Upper lobe of left lung (tissue), 6 donors: ENCODE data around the gene IQGAP1. TPM values are rescaled to one million over a fixed set of nuclear protein-coding genes. Genes with fewer than 3 reads are reported as not detected.
A peak's percentile ranks its signal among the peaks of the same experiment; 100 is the strongest.

ENCODE experiments used
- ATAC-seq, 2 donors: fragments of 200-7000 bp; cut with Tn5 transposase; one replicate each; pipeline ENCODE4 v1.9.1; 2022; ENCODE audit warnings: mild to moderate bottlenecking in 2 of 2, moderate library complexity in 2 of 2; ENCODE audit not compliant: low FRiP score in 2 of 2
- DNase-seq, 2 donors: peaks; one replicate each; pipeline ENCODE4 v3.0.0-alpha.2; 2019 to 2020
- H3K27ac ChIP-seq, 4 donors: fragments of 200-600 bp; sonication (generic); one replicate each; pipeline ENCODE4 v1.5.1; 2016 to 2019
- H3K27me3 ChIP-seq, 4 donors: fragments of 200-600 bp; sonication (generic); one replicate each; pipeline ENCODE4 v1.5.1; 2017 to 2019
- H3K36me3 ChIP-seq, 4 donors: fragments of 200-600 bp; sonication (generic); one replicate each; pipeline ENCODE4 v1.5.1; 2016 to 2019
- H3K4me1 ChIP-seq, 4 donors: fragments of 200-600 bp; sonication (generic); one replicate each; pipeline ENCODE4 v1.5.1; 2018 to 2019
- H3K4me3 ChIP-seq, 4 donors: fragments of 200-600 bp; sonication (generic); one replicate each; pipeline ENCODE4 v1.5.1; 2017 to 2019; ENCODE audit warnings: mild to moderate bottlenecking in 2 of 4, moderate library complexity in 1 of 4
- H3K9me3 ChIP-seq, 4 donors: fragments of 200-600 bp; sonication (generic); one replicate each; pipeline ENCODE4 v1.5.1; 2018 to 2019
- CTCF ChIP-seq, 6 experiments: fragments of 450-650 bp in 4 of 6; fragments of 200-600 bp in 2 of 6; sonication (generic) in 2 of 6; IDR thresholded peaks; one replicate each; pipeline ENCODE4 v1.5.1; 2016 to 2019; ENCODE audit warnings: antibody characterized with exemption in 6 of 6
- EP300 ChIP-seq, 4 donors: sonication (generic); formaldehyde crosslinking; IDR thresholded peaks; one replicate each; pipeline ENCODE4 v1.5.1; 2017; ENCODE audit warnings: antibody characterized with exemption in 4 of 4, control low read depth in 2 of 4
- POLR2A ChIP-seq, 4 donors: fragments of 450-650 bp; IDR thresholded peaks; one replicate each; pipeline ENCODE4 v1.5.1; 2016 to 2017; ENCODE audit warnings: antibody characterized with exemption in 4 of 4, mild to moderate bottlenecking in 2 of 4
- POLR2AphosphoS5 ChIP-seq, 2 donors: sonication (generic); formaldehyde crosslinking; IDR thresholded peaks; one replicate each; pipeline ENCODE4 v1.5.1; 2017; ENCODE audit warnings: antibody characterized with exemption in 2 of 2
- WGBS, 2 donors: methylation state at CpG; one replicate each; pipeline ENCODE4 v1.1.5; 2017 to 2018; 5-methylcytosine and 5-hydroxymethylcytosine counted together
- total RNA-seq, 6 donors: library from RNA; depleted of rRNA in 4 of 6; stranded (reverse); fragments of >200 nt in 4 of 6; gene quantifications; one replicate each; pipeline versions ENCODE4 v1.1.0 to v1.2.1, GENCODE V29; 2016 to 2021
- donor health status: DM: no; HTN: no; CAD: no; lungs with moderate emphysema.
- donor health status: DM: no; HTN: yes; CAD: no; lungs with severe emphysema.

IQGAP1 gene
- total RNA-seq, 6 donors from 2014 or later, result 216 to 502 (median 344) TPM

- TF ChIP-seq CTCF (IDR thresholded peaks at IDR 0.05), result no peak
- Histone ChIP-seq H3K9me3 (no peaks in the 10 kb centered on the region), H3K4me3 (no peak overlapping the region), H3K4me1 (peaks cover 0 to 12% (median 6%) of the 10 kb centered on the region in 4 donors), H3K36me3 (peaks cover 45 to 100% (median 72%) of the 10 kb centered on the region in 4 donors), H3K27ac (peak overlapping the region; percentile 7 to 35 (median 18)), H3K27me3 (no peaks in the 10 kb centered on the region)
- DNase-seq (peak in 1 of 2 donors; percentile 52), ATAC-seq (peak; percentile 38 to 80)
- 63 to 73% methylated on average over 5 of the region's 5 CpGs for WGBS, 2 donors
Observed at GRCh38 chr15:90479656-90480055, 91.6 kb downstream of the IQGAP1 start.

- H3K27me3 ChIP-seq, result no peaks in the 10 kb centered on the region
- peaks cover 0 to 12% (median 6%) of the 10 kb centered on the region in 4 donors for H3K4me1 ChIP-seq
- no peaks in the 10 kb centered on the region for H3K9me3 ChIP-seq
- peak in 1 of 2 donors; percentile 32 for DNase-seq
- WGBS, 2 donors, result 56 to 88% methylated on average over 3 of the region's 3 CpGs
- H3K36me3 ChIP-seq, result peaks cover 46 to 100% (median 74%) of the 10 kb centered on the region in 4 donors
- no peak for TF ChIP-seq EP300 (IDR thresholded peaks at IDR 0.05)
- TF ChIP-seq CTCF (IDR thresholded peaks at IDR 0.05), result no peak
- TF ChIP-seq POLR2AphosphoS5 (IDR thresholded peaks at IDR 0.05), result no peak
- TF ChIP-seq POLR2A (IDR thresholded peaks at IDR 0.05), result no peak
- no peak overlapping the region for H3K4me3 ChIP-seq
- peak in 1 of 2 donors; percentile 59 for ATAC-seq
- H3K27ac ChIP-seq, result peak overlapping the region in 1 of 4 donors; percentile 14
Observed at GRCh38 chr15:90481023-90481422, 93.0 kb downstream of the IQGAP1 start.

- TF ChIP-seq POLR2A (IDR thresholded peaks at IDR 0.05), result no peak
- TF ChIP-seq POLR2AphosphoS5 (IDR thresholded peaks at IDR 0.05), result no peak
- TF ChIP-seq CTCF (IDR thresholded peaks at IDR 0.05), result peak; percentile 38 to 72 (median 55)
- H3K4me3 ChIP-seq, result no peak overlapping the region
- peaks cover 48 to 100% (median 75%) of the 10 kb centered on the region in 4 donors for H3K36me3 ChIP-seq
- no peak overlapping the region for H3K27ac ChIP-seq
- DNase-seq (no peak), ATAC-seq (peak in 1 of 2 donors; percentile 40)
- WGBS, 2 donors, result 67 to 80% methylated on average over 6 to 7 of the region's 7 CpGs
- peaks cover 0 to 12% (median 8%) of the 10 kb centered on the region in 4 donors for H3K4me1 ChIP-seq
- no peaks in the 10 kb centered on the region for H3K9me3 ChIP-seq
- H3K27me3 ChIP-seq, result no peaks in the 10 kb centered on the region
Observed at GRCh38 chr15:90482124-90483011, 94.3 kb downstream of the IQGAP1 start.

- Histone ChIP-seq H3K27ac (no peak overlapping the region), H3K4me1 (peaks cover 0 to 12% (median 11%) of the 10 kb centered on the region in 4 donors), H3K36me3 (peaks cover 47 to 100% (median 75%) of the 10 kb centered on the region in 4 donors), H3K27me3 (no peaks in the 10 kb centered on the region), H3K9me3 (no peaks in the 10 kb centered on the region), H3K4me3 (no peak overlapping the region)
- ATAC-seq (no peak), DNase-seq (no peak)
- WGBS, 2 donors, result 48 to 57% methylated on average over 1 of the region's 1 CpG
- TF ChIP-seq CTCF (IDR thresholded peaks at IDR 0.05) (no peak), POLR2A (IDR thresholded peaks at IDR 0.05) (no peak), POLR2AphosphoS5 (IDR thresholded peaks at IDR 0.05) (no peak)
Observed at GRCh38 chr15:90483012-90483307, 94.9 kb downstream of the IQGAP1 start.

GRCh38 chr15:90483637-90484036, 95.6 kb downstream of the IQGAP1 start:
- H3K9me3 ChIP-seq, result no peaks in the 10 kb centered on the region
- no peak for ATAC-seq
- H3K36me3 ChIP-seq, result peaks cover 51 to 100% (median 73%) of the 10 kb centered on the region in 4 donors
- no peak overlapping the region for H3K4me3 ChIP-seq
- H3K4me1 ChIP-seq, result peaks cover 0 to 12% (median 11%) of the 10 kb centered on the region in 4 donors
- 90 to 95% methylated on average over 2 of the region's 2 CpGs for WGBS, 2 donors
- no peak for DNase-seq
- TF ChIP-seq POLR2AphosphoS5 (IDR thresholded peaks at IDR 0.05) (no peak), CTCF (IDR thresholded peaks at IDR 0.05) (no peak), POLR2A (IDR thresholded peaks at IDR 0.05) (no peak), EP300 (IDR thresholded peaks at IDR 0.05) (no peak)
- H3K27me3 ChIP-seq, result no peaks in the 10 kb centered on the region
- H3K27ac ChIP-seq, result no peak overlapping the region
